Left hindlimb (tissue), 1 donor: ENCODE results near the gene CEACAM8.
"Not testable (repeated sequence)": the region's sequence is repeated elsewhere in the genome, so short reads cannot be mapped to it uniquely, and the experiment has no call there.

Experiments used
- DNase-seq: peaks from one replicate; pipeline ENCODE4 v3.0.0-alpha.2; 2018

Gene CEACAM8

DNA sequence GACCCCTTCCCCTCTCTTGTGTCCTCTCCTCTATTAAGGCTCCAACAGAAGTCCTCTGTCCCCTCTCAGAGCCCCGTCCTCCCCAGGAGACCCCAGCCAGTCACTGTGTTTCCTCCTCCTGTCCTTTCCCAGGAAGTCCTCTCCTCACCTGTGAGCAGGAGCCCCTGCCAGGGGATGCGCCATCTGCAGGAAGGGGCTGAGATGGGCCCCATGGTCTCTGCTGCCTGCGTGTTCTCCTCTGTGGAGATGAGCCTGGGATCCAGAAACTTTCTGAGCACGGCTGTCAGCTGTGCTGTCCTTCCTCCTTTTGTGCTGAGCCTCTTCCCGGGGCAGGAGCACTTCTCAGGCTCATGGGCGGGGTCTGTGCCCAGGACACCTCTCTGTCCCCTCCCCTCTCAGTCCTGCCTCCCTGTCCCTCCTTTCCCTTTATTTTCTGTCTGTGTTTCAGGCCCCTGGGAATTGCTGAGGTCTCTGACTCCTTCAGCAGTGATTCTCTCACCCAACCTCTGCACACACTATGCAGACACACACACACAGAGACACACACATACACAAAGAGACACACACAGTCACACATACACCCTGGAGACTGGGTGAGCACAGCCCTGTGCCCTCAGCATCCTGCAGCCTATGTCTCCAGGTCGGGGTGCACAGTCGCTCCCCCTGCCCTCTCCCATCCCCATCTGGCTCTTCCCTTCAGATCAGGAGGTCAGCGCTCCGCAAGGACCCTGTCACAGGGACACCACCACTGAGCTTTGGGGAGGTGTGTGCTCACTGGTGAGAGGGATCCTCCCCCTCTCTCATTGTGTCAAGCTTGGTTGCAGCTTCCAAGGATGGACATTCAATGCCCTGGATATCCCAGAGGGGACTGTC, at the start of gene CEACAM8:
CEACAM8 (minus strand) TSS at position 308 of the 873 bp plus-strand sequence; CDS start at position 212, 96 bp downstream.
- DNase-seq, result no peak

DNA sequence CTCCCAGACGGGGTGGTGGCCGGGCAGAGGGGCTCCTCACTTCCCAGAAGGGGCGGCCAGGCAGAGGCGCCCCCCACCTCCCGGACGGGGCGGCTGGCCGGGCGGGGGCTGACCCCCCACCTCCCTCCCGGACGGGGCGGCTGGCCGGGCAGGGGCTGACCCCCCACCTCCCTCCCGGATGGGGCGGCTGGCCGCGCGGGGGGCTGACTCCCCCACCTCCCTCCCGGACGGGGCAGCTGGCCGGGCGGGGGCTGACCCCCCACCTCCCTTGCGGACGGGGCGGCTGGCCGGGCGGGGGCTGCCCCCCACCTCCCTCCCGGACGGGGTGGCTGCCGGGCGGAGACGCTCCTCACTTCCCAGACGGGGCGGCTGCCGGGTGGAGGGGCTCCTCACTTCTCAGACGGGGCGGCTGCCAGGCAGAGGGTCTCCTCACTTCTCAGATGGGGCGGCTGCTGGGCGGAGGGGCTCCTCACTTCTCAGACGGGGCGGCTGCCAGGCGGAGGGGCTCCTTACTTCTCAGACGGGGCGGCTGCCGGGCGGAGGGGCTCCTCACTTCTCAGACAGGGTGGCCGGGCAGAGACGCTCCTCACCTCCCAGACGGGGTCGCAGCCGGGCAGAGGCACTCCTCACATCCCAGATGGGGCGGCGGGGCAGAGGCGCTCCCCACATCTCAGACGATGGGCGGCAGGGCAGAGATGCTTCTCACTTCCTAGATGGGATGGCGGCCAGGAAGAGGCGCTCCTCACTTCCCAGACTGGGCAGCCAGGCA, 44.8 kb upstream of the CEACAM8 start:
- DNase-seq, result not testable (repeated sequence)

DNA sequence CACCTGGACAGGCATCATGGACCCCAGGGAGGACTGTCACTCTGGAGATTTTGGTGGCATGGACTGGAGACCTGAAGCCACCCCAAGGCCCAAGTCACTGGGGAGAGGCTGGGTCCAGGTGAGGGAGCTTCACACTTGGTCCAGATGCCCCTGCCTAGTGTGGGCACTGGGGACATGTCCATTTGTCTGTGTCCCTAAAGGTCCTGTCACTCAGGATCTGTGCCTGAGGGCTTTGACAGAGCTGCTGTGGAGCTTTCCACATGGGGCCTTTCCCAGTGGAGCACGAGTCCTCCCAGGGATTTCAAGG, 40.5 kb upstream of the CEACAM8 start:
- DNase-seq, result no peak

DNA sequence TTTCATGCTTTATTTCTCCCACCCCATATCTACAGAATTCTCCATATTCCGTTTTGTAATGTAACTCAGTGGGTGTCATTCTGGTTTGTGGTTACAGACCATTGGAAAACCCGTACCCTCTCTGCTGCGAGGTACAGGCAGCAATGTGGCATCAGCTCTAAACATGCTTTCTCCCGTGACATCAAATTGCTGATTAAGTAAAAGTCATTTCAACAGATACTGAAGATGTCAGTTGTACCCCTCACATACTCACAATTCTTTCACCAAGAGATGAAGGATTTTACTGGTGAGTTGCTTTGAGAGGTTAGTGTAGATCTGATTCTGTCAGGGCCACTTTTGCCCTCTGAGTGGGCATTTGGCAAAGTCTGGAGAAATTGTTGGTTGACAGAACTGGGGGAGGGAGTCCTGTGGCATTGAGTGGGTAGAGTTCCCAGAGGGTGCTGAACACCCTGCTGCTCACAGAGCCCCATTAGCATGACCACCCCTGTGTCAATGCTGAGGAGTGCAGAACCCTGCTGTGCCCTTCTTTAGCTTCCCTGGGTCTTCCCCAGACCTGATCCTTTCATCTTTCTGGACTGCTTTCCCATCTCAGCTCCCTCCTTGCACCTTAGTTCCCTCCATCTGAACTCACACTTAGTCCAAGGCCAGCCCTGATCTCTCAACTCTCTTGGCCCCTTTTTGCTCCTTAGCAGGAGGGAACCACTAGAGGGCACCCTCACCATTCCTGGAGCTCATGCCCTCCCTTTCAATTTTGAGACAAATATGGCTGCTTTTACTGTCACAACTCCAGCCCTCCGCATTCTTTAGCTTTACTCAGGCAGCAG, 39.9 kb upstream of the CEACAM8 start:
- DNase-seq, result no peak

DNA sequence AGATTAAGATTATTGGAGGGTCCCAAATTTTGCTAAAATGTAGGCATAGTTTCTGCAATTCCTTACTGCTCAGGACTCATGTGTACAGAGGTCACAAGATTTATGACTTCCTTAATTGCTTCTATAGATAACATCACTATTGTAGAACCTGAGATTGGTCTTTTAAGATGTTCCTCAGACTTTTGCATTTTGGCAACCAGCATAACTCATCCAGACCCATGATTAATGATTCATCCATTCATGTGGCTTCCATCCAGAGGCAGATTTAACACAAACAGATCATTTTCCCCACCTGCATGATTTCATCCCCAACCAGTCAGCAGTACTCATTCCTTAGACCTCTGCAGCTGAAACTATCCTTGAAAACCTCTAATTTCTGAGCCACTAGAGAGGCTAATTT, 34.5 kb upstream of the CEACAM8 start:
- no peak for DNase-seq

DNA sequence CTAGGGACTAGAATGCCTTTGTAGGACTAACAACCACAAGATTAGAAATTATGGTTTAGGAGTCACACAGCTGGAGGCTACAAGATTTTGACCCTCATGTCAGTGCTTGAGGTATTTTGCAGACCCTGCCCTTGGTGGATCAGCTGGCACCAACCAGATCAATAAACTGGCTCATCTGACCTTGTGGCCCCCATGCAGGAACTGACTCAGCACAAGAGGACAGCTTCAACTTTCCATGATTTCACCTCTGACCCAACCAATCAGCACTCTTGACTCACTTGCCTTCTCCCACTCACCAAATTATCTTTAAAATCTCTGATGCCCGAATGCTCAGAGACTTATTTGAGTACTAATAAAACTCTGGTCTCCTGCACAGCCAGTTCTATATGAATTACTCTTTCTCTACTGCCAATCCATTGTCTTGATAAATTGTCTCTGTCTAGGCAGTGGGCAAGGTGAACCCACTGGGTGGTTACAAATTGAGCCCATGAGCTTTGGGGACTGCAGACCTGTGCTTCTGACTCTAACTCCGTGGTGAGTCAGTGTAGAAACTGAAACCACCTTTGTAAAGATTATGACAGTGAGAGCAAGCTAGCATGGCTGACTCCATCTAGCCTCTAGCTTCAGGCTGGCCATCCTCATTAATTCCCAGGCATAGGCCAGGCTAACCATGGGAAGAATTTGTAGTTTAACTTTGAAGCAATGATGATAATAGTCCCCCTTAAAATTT, 33.9 kb upstream of the CEACAM8 start:
- DNase-seq, result no peak

DNA sequence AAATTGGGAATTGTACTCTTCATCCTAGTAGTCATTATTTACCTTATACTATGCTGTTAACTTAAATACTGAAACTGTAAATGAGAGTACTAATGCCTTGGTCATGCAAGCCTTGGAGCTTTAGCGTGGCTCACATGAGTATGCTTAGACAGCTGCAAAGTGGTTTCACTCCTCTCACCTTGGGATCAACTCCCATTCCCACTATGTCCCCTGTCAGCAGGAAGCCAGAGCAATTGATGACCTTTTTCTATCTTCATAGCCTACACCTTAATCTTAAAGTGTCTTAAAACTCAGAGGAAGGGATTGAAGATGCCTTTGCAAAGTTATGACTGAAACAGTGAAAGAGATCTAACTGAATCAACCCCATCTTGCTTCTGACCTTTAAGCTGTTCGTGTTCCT, 33.2 kb upstream of the CEACAM8 start:
- DNase-seq, result no peak

DNA sequence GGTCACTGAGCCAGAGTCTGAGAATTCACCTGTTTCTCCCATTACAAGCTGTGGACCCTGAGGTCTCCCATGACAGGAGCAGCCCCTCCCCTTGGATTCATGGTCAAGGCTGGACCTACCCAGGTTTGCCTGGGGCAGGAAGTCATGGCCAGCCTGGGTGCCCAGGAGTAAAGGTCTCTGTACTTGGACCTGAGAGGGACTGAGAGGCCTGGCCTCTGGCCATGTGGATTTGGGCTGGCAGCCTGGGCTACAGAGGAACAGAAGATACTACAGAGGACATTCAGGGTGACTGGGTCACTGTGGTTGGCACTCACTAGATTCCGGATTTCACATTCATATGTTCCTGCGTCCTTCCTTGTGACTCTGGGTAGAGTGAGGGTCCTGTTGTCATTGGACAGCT, 31.5 kb upstream of the CEACAM8 start:
- no peak for DNase-seq

DNA sequence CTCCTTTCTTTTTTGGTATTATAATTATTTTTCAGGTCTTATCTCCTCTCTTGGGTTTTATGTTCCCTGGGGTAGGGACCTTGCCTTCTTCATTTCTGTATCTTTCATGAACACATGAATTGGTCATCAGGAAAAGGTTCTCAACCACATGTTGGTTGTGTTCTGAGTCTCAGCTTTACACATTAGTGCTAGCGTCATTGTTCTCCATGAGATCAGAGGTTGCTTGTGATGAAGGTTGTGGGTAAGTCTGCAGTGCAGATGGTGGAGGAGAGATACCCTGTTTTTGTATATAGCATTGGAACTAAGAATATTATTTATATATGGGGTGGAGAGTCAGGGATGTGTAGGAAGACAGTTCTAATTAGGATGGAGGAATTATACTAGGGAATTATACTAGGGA, 24.5 kb upstream of the CEACAM8 start:
- DNase-seq, result no peak

DNA sequence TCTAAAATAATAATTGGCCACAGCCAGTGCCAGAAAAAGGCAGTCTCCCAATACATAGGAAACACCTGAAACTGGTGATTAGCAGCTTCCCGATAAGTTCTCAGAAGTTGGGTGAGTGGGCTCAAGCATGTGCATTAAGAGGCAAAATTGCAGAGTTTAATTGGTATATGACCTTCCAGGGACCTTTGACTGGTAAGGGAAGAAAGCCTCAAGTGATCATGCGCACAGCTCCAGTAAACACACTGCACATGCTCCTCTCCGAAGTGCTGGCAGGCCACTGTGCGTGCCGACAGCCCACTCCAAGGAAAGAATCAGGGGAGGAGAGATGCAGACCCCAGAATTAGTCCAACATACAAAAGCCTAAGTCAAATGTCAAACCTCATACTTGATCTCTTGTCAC, 18.9 kb upstream of the CEACAM8 start:
- no peak for DNase-seq

DNA sequence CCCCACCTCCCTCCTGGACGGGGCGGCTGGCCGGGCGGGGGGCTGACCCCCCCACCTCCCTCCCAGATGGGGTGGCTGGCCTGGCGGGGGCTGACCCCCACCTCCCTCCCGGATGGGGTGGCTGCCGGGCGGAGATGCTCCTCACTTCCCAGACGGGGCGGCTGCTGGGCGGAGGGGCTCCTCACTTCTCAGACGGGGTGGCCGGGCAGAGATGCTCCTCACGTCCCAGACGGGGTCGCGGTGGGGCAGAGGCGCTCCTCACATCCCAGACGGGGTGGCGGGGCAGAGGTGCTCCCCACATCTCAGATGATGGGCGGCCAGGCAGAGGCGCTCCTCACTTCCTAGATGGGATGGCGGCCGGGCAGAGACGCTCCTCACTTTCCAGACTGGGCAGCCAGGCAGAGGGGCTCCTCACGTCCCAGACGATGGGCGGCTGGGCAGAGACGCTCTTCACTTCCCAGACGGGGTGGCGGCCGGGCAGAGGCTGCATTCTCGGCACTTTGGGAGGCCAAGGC, 15.7 kb upstream of the CEACAM8 start:
- DNase-seq, result not testable (repeated sequence)

DNA sequence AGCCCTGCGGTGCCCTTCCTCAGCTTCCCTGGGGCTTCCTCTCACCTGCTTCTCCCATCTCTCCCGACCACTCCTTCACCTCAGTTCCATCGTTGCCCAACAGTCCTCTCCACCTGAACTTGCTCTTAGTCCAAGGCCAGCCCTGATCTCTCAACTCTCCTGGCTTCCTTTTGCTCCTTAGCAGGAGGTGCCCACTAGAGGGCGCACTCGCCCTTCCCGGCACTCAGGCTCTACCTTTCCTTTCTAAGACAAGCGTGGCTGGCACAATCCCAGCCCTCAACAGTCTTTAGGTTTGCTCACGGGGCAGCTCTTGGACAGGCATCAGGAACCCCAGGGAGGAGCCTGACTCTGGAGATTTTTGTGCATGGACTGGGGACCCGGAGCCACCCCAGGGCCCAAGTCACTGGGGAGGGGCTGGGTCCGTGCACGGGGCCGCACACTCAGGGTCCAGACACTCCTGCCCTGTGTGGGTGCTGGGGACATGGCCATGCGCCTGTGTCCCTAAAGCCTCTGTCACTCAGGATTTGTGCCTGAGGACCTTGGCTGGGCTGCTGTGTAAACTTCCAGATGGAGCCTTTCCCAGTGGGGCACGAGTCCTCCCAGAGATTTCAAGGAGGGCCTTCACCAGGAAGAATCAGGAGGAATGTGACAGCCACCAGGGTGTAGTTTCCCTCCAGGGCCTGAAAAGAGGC, 12.1 kb upstream of the CEACAM8 start:
- DNase-seq, result no peak

DNA sequence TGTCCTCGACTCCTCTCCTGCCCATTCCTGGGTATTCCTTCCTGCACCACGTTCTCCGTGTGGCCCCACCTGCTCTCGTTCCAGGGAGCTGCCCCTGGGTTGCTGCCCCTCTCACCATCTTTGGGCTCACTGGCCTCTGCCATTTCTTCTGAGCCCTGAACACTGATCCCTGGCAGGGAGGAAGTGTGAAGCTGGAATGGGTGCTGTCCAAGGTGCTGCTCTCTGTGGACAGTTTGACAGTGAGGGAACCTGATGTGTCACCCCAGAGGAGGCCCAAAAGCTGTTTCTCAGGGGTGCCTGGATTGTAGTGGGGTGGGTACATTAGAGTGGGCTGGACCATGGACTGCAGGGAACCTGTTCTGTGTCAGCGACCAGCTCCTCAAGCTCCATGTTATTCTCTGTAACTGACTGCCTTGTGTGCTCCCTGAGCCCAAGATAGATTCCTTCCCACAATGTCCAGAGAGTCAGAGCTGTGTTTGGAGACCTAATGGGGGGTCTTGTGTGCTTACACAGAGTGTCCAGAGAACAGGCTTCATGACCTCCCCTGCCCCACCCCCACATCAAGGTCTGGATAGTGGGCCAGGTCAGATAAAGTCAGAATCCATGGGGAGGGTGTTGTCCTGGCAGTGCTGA, 7.2 kb upstream of the CEACAM8 start:
- DNase-seq, result no peak

DNA sequence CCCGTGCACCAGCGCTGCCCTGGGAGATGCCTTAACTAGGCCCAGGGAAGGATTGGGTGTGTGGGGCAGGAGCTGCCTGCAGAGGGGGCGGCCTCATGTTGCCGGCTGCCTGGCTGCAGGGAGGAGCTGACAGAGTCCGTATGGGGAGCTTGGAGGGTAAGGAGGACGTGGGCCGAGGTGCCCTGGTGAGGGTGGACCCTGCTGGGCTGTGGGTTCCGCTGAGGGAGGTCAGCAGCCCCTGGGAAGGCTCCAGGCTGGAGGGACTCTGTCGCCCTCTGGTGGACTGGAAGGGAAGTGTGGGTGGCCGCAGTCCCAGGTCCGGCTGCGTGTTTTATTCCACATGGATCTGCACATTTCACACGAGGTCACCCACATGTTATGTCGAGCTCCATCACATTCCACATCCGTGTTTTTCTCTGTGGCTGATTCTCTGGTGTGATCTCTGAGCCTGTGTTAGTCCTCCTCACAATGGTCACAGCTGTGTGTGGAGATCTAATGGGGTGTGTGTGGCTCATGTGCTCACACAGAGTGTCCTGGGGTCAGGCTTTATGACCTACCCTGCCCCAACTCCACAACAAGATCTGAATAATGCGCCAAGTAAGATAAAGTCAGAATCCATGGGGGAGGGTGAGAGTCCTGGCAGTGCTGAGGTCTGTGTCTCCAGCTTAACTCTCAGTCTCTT, 1.8 kb upstream of the CEACAM8 start:
- no peak for DNase-seq

DNA sequence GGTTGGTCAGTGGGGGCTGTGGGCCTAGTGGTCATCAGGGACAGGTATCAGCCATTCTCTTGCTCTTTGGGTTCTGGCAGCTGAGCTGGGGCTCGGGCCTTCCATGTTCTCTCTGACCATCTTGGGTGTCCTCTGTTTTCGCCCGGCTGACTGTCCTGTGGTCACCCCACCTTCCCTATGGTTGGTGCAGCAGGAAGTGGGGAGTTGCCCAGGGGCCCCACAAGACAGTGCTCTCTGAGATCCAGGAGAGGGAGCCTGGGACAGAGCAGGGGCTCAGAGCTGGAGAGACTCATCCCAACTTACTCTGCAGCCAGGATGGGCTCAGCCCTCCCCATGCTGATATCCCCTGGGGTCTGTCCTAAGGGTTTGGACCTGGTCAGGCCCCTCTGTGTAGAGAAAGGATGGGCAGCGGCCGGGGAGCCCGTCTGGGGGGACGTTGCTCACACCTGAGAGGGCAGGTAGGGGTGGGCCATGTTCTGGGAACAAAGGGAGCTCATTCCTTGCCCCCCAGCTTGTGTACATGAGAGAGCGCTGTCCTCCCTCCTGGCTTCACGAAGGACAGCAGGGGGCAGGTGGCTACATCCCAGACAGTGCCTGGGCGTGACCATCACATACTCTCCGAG, 937 bp upstream of the CEACAM8 start:
- DNase-seq, result no peak

DNA sequence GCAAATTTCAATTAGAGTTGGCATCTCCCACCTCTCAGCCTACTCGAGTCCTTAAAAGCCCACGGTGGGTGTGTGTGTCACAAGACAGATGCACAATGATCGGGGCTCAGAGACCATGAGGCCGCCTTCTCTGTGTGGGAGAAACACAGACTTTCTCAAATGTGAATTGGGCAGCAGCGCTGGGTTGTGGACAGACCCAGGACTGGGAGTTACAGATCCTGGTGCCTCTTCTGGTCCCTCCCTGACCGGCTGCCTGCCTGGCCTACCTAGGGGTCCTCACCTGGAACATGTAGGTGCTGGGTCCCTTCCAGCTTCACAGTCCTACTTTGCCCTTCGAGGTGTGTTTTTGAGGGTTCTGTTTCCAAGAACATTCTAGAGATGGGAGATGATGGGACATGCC, 4.9 kb downstream of the CEACAM8 start:
- DNase-seq, result no peak

DNA sequence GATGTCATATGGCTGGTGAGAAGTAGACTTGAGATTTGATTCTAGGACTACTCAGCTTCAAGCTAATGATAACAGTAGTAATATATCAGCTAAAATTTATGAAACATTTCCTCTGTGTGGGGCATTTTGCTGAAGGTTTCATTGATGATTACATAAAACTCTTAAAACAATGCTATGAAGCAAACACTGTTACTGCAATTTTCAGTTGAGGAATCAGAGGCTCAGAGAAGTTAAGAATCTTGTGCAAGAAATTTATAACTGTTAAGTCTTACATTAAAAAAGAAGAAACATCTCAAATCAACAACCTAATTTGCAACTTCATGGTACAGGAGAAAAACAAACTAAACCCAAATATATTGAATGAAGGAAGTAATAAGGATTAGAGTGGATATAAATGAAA, 10.3 kb downstream of the CEACAM8 start:
- DNase-seq, result no peak

DNA sequence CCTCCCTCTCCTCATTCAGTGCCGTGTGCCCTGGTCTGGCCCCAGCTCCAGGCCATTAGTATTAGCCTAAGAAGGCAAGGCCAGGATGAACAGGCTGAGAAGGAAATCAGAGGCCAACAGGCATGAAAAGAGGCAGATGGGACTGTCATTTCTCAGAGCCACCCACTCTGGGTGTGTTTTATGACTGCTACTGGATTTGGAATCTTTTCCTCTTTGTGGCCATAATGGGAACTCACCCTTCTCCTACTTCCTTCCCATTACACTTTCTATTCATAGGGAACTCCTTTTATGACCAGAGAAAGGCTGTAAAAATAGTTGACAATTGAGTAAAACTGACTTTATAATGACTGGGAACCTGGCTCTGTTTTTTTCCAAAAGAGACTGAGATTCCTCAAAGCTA, 17.7 kb downstream of the CEACAM8 start:
- no peak for DNase-seq

DNA sequence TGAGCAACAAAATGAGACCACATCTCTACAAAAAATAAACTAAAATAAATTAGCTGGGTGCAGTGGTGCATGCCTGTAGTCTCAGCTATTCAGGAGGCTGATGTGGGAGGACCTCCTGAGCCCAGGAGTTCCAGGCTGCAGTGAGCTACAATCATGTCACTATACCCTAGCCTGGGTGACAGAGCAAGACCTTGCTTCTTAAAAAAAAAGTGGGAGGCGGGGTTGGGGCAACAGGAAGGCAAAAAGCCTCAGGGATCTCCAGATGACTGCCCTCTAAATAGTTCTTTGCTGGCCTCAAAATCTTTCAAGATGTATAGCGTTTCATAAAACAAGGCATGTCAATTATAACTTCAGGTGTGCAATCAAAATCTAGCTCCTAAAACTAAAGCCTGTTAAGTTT, 18.5 kb downstream of the CEACAM8 start:
- no peak for DNase-seq

DNA sequence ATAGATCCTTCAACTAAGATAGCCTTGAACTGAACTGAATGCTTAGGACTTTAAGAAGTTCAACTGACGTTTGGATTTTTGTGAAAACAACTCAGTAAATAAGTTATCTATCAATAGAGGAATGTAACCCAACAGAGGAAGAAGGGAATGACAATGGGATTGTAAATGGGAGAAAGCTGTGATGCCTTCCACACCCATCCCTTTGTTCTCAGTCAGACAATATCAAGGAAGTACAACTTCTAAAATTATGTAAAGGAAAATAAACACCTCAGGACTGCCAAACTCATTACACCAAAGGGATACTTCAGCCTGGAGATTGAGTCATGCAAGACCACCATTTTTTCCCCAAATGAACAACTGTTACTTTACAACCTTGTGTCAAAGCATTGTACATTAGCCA, 21.1 kb downstream of the CEACAM8 start:
- no peak for DNase-seq
